ENCODE data around the gene PTPRN2.

PTPRN2 gene

GRCh38 chr7:158366916-158367633 lies 220.5 kb downstream of the PTPRN2 start:
- Histone ChIP-seq H3K4me1 (ENCODE audit: control insufficient read depth, low read depth, low read length) (no peaks in the 10 kb centered on the region), H2BK15ac (replicated peaks; ENCODE audit: low read depth) (no peak overlapping the region), H3K9ac (ENCODE audit: low read length) (no peak overlapping the region), H3K23ac (ENCODE audit: low read length) (no peak overlapping the region), H3K18ac (ENCODE audit: low read length) (no peak overlapping the region), H4K5ac (ENCODE audit: low read length) (no peak overlapping the region), H2AK5ac (ENCODE audit: low read length) (no peak overlapping the region), H3K36me3 (ENCODE audit: control insufficient read depth, insufficient read depth, low read length) (no peaks in the 10 kb centered on the region), H3K79me1 (ENCODE audit: low read length) (no peaks in the 10 kb centered on the region), H3K27me3 (ENCODE audit: insufficient read depth, low read length, poor library complexity) (no peaks in the 10 kb centered on the region), H3K79me2 (ENCODE audit: control insufficient read depth, insufficient read depth, low read length) (no peaks in the 10 kb centered on the region), H3K4ac (ENCODE audit: low read depth, low read length) (no peak overlapping the region), H4K8ac (ENCODE audit: low read depth, low read length) (no peak overlapping the region), H2BK5ac (ENCODE audit: low read length) (no peak overlapping the region), H2BK120ac (ENCODE audit: low read depth, low read length) (no peak overlapping the region), H3K4me2 (ENCODE audit: low read length) (no peak overlapping the region), H3K4me3 (ENCODE audit: low read length) (no peak overlapping the region), H3K27ac (ENCODE audit: low read depth, low read length) (no peak overlapping the region), H3K56ac (ENCODE audit: low read length) (no peak overlapping the region)
- DNase-seq: no peak
- no CpG with 5 or more reads among the region's 19 CpGs for WGBS (ENCODE audit: extremely low coverage, insufficient coverage, low lambda C conversion rate)

DNA sequence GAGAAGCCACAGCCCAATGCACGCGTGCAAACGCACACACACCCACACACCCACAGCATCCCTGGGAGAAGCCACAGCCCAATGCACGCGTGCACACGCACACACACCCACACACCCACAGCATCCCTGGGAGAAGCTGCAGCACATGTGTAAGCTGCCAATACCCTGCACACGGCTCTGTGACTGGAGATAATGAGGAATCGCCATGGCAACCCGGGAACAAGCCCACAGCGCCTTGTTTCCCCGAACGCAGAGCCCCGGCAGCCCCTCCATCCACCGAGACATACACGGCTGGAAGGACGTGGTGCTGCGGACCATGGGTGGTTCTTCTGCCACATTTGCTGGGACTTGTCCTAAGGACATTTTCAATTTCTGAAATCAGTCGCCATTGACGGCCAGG lies 221.3 kb downstream of the PTPRN2 start:
- Histone ChIP-seq H3K18ac (ENCODE audit: low read length) (no peak overlapping the region), H3K4me2 (ENCODE audit: low read length) (no peak overlapping the region), H3K36me3 (ENCODE audit: control insufficient read depth, insufficient read depth, low read length) (no peaks in the 10 kb centered on the region), H4K8ac (ENCODE audit: low read depth, low read length) (no peak overlapping the region), H3K79me2 (ENCODE audit: control insufficient read depth, insufficient read depth, low read length) (no peaks in the 10 kb centered on the region), H3K27me3 (ENCODE audit: insufficient read depth, low read length, poor library complexity) (no peaks in the 10 kb centered on the region), H3K56ac (ENCODE audit: low read length) (no peak overlapping the region), H3K27ac (ENCODE audit: low read depth, low read length) (no peak overlapping the region), H3K23ac (ENCODE audit: low read length) (no peak overlapping the region), H3K4me1 (ENCODE audit: control insufficient read depth, low read depth, low read length) (no peaks in the 10 kb centered on the region), H2BK5ac (ENCODE audit: low read length) (no peak overlapping the region), H2BK15ac (replicated peaks; ENCODE audit: low read depth) (no peak overlapping the region), H3K4me3 (ENCODE audit: low read length) (no peak overlapping the region), H2AK5ac (ENCODE audit: low read length) (no peak overlapping the region), H3K4ac (ENCODE audit: low read depth, low read length) (no peak overlapping the region), H3K9ac (ENCODE audit: low read length) (no peak overlapping the region), H3K79me1 (ENCODE audit: low read length) (no peaks in the 10 kb centered on the region), H4K5ac (ENCODE audit: low read length) (no peak overlapping the region), H2BK120ac (ENCODE audit: low read depth, low read length) (no peak overlapping the region)
- WGBS (ENCODE audit: extremely low coverage, insufficient coverage, low lambda C conversion rate): no CpG with 5 or more reads among the region's 19 CpGs
- no peak for DNase-seq

GRCh38 chr7:158365267-158365666 lies 222.4 kb downstream of the PTPRN2 start:
- Histone ChIP-seq H4K8ac (ENCODE audit: low read depth, low read length) (no peak overlapping the region), H3K18ac (ENCODE audit: low read length) (no peak overlapping the region), H2BK120ac (ENCODE audit: low read depth, low read length) (no peak overlapping the region), H3K79me1 (ENCODE audit: low read length) (no peaks in the 10 kb centered on the region), H3K23ac (ENCODE audit: low read length) (no peak overlapping the region), H2BK5ac (ENCODE audit: low read length) (no peak overlapping the region), H2AK5ac (ENCODE audit: low read length) (no peak overlapping the region), H3K4me1 (ENCODE audit: control insufficient read depth, low read depth, low read length) (no peaks in the 10 kb centered on the region), H4K5ac (ENCODE audit: low read length) (no peak overlapping the region), H3K79me2 (ENCODE audit: control insufficient read depth, insufficient read depth, low read length) (no peaks in the 10 kb centered on the region), H2BK15ac (replicated peaks; ENCODE audit: low read depth) (no peak overlapping the region), H3K4ac (ENCODE audit: low read depth, low read length) (no peak overlapping the region), H3K9ac (ENCODE audit: low read length) (no peak overlapping the region), H3K27me3 (ENCODE audit: insufficient read depth, low read length, poor library complexity) (no peaks in the 10 kb centered on the region), H3K4me3 (ENCODE audit: low read length) (no peak overlapping the region), H3K36me3 (ENCODE audit: control insufficient read depth, insufficient read depth, low read length) (no peaks in the 10 kb centered on the region), H3K4me2 (ENCODE audit: low read length) (no peak overlapping the region), H3K27ac (ENCODE audit: low read depth, low read length) (no peak overlapping the region), H3K56ac (ENCODE audit: low read length) (no peak overlapping the region)
- no CpG with 5 or more reads among the region's 14 CpGs for WGBS (ENCODE audit: extremely low coverage, insufficient coverage, low lambda C conversion rate)
- DNase-seq: no peak

DNA sequence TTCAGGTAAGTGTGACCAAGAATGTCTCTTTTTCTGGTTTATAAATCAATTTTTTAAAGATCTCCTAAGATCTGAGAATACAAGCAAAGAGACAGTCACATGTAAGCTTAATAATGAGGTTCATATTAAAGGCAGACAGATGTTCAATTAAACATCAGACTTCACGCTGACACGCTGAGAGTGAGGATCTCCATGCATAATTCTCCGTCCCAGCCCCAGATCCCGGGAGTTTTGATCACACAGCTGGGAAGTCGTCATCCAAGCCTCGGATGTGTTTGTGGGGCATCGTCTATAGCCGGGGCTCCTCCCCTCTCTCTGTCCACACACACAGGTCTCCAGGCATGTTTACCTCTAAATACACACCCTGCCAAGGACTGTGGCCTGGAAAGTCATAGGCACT lies 223.2 kb downstream of the PTPRN2 start:
- no peak overlapping the region for H2BK120ac ChIP-seq (ENCODE audit: low read depth, low read length)
- WGBS (ENCODE audit: extremely low coverage, insufficient coverage, low lambda C conversion rate): no CpG with 5 or more reads among the region's 8 CpGs
- no peaks in the 10 kb centered on the region for H3K36me3 ChIP-seq (ENCODE audit: control insufficient read depth, insufficient read depth, low read length)
- H2BK5ac ChIP-seq (ENCODE audit: low read length): no peak overlapping the region
- H3K23ac ChIP-seq (ENCODE audit: low read length): no peak overlapping the region
- no peak overlapping the region for H3K18ac ChIP-seq (ENCODE audit: low read length)
- no peak for DNase-seq
- H3K9ac ChIP-seq (ENCODE audit: low read length): no peak overlapping the region
- H3K4me2 ChIP-seq (ENCODE audit: low read length): no peak overlapping the region
- no peak overlapping the region for H3K27ac ChIP-seq (ENCODE audit: low read depth, low read length)
- no peak overlapping the region for H2AK5ac ChIP-seq (ENCODE audit: low read length)
- H3K4ac ChIP-seq (ENCODE audit: low read depth, low read length): no peak overlapping the region
- no peak overlapping the region for H4K5ac ChIP-seq (ENCODE audit: low read length)
- no peak overlapping the region for H2BK15ac ChIP-seq (replicated peaks; ENCODE audit: low read depth)
- no peaks in the 10 kb centered on the region for H3K79me2 ChIP-seq (ENCODE audit: control insufficient read depth, insufficient read depth, low read length)
- H3K27me3 ChIP-seq (ENCODE audit: insufficient read depth, low read length, poor library complexity): no peaks in the 10 kb centered on the region
- H3K4me1 ChIP-seq (ENCODE audit: control insufficient read depth, low read depth, low read length): no peaks in the 10 kb centered on the region
- H3K4me3 ChIP-seq (ENCODE audit: low read length): no peak overlapping the region
- no peak overlapping the region for H3K56ac ChIP-seq (ENCODE audit: low read length)
- no peaks in the 10 kb centered on the region for H3K79me1 ChIP-seq (ENCODE audit: low read length)
- no peak overlapping the region for H4K8ac ChIP-seq (ENCODE audit: low read depth, low read length)

- H2AK5ac ChIP-seq (ENCODE audit: low read length): no peak overlapping the region
- no peaks in the 10 kb centered on the region for H3K36me3 ChIP-seq (ENCODE audit: control insufficient read depth, insufficient read depth, low read length)
- DNase-seq: peak; percentile 51
- H3K4me1 ChIP-seq (ENCODE audit: control insufficient read depth, low read depth, low read length): no peaks in the 10 kb centered on the region
- no peaks in the 10 kb centered on the region for H3K79me2 ChIP-seq (ENCODE audit: control insufficient read depth, insufficient read depth, low read length)
- no peak overlapping the region for H2BK120ac ChIP-seq (ENCODE audit: low read depth, low read length)
- no peak overlapping the region for H3K23ac ChIP-seq (ENCODE audit: low read length)
- H3K4me3 ChIP-seq (ENCODE audit: low read length): no peak overlapping the region
- H2BK15ac ChIP-seq (replicated peaks; ENCODE audit: low read depth): no peak overlapping the region
- no peak overlapping the region for H4K8ac ChIP-seq (ENCODE audit: low read depth, low read length)
- no peak overlapping the region for H4K5ac ChIP-seq (ENCODE audit: low read length)
- no peak overlapping the region for H3K18ac ChIP-seq (ENCODE audit: low read length)
- H3K27me3 ChIP-seq (ENCODE audit: insufficient read depth, low read length, poor library complexity): no peaks in the 10 kb centered on the region
- H3K56ac ChIP-seq (ENCODE audit: low read length): no peak overlapping the region
- H2BK5ac ChIP-seq (ENCODE audit: low read length): no peak overlapping the region
- H3K9ac ChIP-seq (ENCODE audit: low read length): no peak overlapping the region
- WGBS (ENCODE audit: extremely low coverage, insufficient coverage, low lambda C conversion rate): no CpG with 5 or more reads among the region's 40 CpGs
- H3K79me1 ChIP-seq (ENCODE audit: low read length): no peaks in the 10 kb centered on the region
- no peak overlapping the region for H3K4ac ChIP-seq (ENCODE audit: low read depth, low read length)
- H3K27ac ChIP-seq (ENCODE audit: low read depth, low read length): no peak overlapping the region
- no peak overlapping the region for H3K4me2 ChIP-seq (ENCODE audit: low read length)
Measured at GRCh38 chr7:158362912-158363905, 224.4 kb downstream of the PTPRN2 start.
